Thoracic aorta (tissue), 2 donors: ENCODE results near the gene OVOL2. TPM values are rescaled to one million over a fixed set of nuclear protein-coding genes. Genes with fewer than 3 reads are reported as not detected.

Experiments used
- ATAC-seq: fragments of 150-250 bp; one replicate; pipeline ENCODE4 v1.8.0; 2017; ENCODE audit warnings: low read depth; ENCODE audit not compliant: insufficient number of reproducible peaks, low FRiP score
- DNase-seq: peaks from one replicate; pipeline ENCODE4 v3.0.0-alpha.2; 2020; ENCODE audit warnings: low spot score
- H3K27ac ChIP-seq, 2 donors: fragments of 200-600 bp; sonication (generic); 1 replicate in 1 of 2; 2 replicates in 1 of 2; pipeline ENCODE4 v1.5.1; 2016; ENCODE audit warnings: mild to moderate bottlenecking in 2 of 2, moderate library complexity in 2 of 2
- H3K27me3 ChIP-seq: fragments of 200-600 bp; sonication (generic); replicated peaks from 2 replicates; pipeline ENCODE4 v1.6.0; 2016; ENCODE audit warnings: mild to moderate bottlenecking; ENCODE audit not compliant: insufficient read depth
- H3K36me3 ChIP-seq: fragments of 200-600 bp; sonication (generic); one replicate; pipeline ENCODE4 v1.5.1; 2016
- H3K4me1 ChIP-seq, 2 donors: fragments of 200-600 bp; sonication (generic); 1 replicate in 1 of 2; 2 replicates in 1 of 2; pipeline versions ENCODE4 v1.5.1 to v1.6.0; 2016; ENCODE audit warnings: low read depth in 2 of 2, mild to moderate bottlenecking in 1 of 2; ENCODE audit not compliant: control insufficient read depth in 1 of 2
- H3K4me3 ChIP-seq: fragments of 200-600 bp; sonication (generic); 2 replicates; pipeline ENCODE4 v1.5.1; 2016; ENCODE audit warnings: mild to moderate bottlenecking
- H3K9me3 ChIP-seq: fragments of 200-600 bp; sonication (generic); 2 replicates; pipeline ENCODE4 v1.5.1; 2016
- CTCF ChIP-seq: fragments of 200-600 bp; sonication (generic); IDR thresholded peaks from one replicate; pipeline ENCODE4 v1.5.1; 2019; ENCODE audit warnings: antibody characterized with exemption
- total RNA-seq, 2 donors: library from RNA; depleted of rRNA; stranded (reverse); fragments of >200 nt; gene quantifications; one replicate each; pipeline versions ENCODE4 v1.1.0 to v1.2.3, GENCODE V29; 2016

The OVOL2 gene
- total RNA-seq, 2 donors from 2014 or later: 0.71 TPM; not detected in 1

GRCh38 chr20:18046535-18046934 lies 11.2 kb downstream of the OVOL2 start:
- H3K4me1 ChIP-seq: no peaks in the 10 kb centered on the region
- DNase-seq (no peak), ATAC-seq (no peak)
- H3K36me3 ChIP-seq: no peaks in the 10 kb centered on the region
- TF ChIP-seq CTCF: no peak
- H3K27ac ChIP-seq: no peak overlapping the region
- H3K4me3 ChIP-seq: no peak overlapping the region
- H3K27me3 ChIP-seq: no peaks in the 10 kb centered on the region
- peaks cover 5% of the 10 kb centered on the region for H3K9me3 ChIP-seq

DNA sequence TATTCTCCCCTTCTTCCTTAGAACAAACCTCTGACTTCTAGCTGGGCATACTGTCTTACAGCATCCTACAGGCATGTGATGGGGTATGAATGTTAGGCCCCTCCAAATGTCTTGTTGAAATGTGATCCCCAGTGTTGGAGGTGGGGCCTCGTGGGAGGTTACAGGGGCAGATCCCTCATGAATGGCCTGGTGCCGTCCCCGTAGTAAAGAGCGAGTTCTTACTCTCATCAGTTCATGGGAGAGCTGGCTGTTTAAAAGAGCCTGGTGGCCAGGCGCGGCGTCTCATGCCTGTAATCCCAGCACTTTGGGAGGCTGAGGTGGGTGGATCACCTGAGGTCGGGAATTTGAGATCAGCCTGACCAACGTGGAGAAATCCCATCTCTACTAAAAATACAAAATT lies 15.5 kb downstream of the OVOL2 start:
- no peak for TF ChIP-seq CTCF
- no peaks in the 10 kb centered on the region for H3K4me1 ChIP-seq
- H3K36me3 ChIP-seq: no peaks in the 10 kb centered on the region
- H3K9me3 ChIP-seq: peaks cover 5% of the 10 kb centered on the region
- no peaks in the 10 kb centered on the region for H3K27me3 ChIP-seq
- H3K27ac ChIP-seq: no peak overlapping the region
- ATAC-seq: no peak
- H3K4me3 ChIP-seq: no peak overlapping the region
- DNase-seq: no peak

DNA sequence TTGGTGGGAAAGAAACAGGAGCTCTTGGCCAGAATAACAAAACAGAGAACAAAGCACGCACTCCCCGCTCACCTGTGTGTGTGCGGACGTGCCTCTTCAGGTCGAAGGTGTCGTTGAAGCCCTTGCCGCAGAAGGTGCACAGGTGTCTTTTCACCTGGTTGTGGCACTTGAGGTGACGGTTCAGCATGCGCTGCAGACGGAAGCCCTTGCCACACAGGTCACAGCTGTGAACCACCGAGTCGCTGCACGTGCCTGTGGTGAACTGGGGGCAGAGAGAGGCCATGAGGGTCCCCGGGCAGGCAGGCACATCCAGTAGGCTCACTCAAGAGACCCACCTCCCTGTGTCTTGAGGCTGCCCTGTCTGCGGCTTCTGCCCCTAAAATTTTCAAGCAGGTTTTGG lies 16.3 kb downstream of the OVOL2 start:
- Histone ChIP-seq H3K9me3 (peaks cover 5% of the 10 kb centered on the region), H3K27ac (no peak overlapping the region), H3K36me3 (no peaks in the 10 kb centered on the region), H3K4me1 (no peaks in the 10 kb centered on the region), H3K27me3 (no peaks in the 10 kb centered on the region), H3K4me3 (no peak overlapping the region)
- no peak for TF ChIP-seq CTCF
- ATAC-seq (no peak), DNase-seq (no peak)

GRCh38 chr20:18039063-18039462 lies 18.7 kb downstream of the OVOL2 start:
- Histone ChIP-seq H3K4me3 (no peak overlapping the region), H3K4me1 (no peaks in the 10 kb centered on the region), H3K27me3 (no peaks in the 10 kb centered on the region), H3K27ac (no peak overlapping the region), H3K36me3 (no peaks in the 10 kb centered on the region), H3K9me3 (peaks cover 5% of the 10 kb centered on the region)
- TF ChIP-seq CTCF: no peak
- ATAC-seq (no peak), DNase-seq (no peak)

- DNase-seq (no peak), ATAC-seq (no peak)
- Histone ChIP-seq H3K36me3 (no peaks in the 10 kb centered on the region), H3K9me3 (no peaks in the 10 kb centered on the region), H3K27ac (no peak overlapping the region), H3K4me3 (no peak overlapping the region), H3K4me1 (no peaks in the 10 kb centered on the region), H3K27me3 (no peaks in the 10 kb centered on the region)
- no peak for TF ChIP-seq CTCF
Observed at GRCh38 chr20:18034039-18034438, 23.7 kb downstream of the OVOL2 start.
